Measurements from ENCODE around the gene HPSE2.

Gene HPSE2

GRCh38 chr10:98687685-98688084 lies 548.0 kb downstream of the HPSE2 start:
- Histone ChIP-seq H3K27me3 (ENCODE audit: control insufficient read depth, insufficient read depth, low read length) (no peaks in the 10 kb centered on the region), H3K9me3 (ENCODE audit: control insufficient read depth, low read length) (no peaks in the 10 kb centered on the region), H3K4me1 (ENCODE audit: control insufficient read depth, insufficient read depth, low read length) (no peaks in the 10 kb centered on the region), H3K36me3 (ENCODE audit: control insufficient read depth, insufficient read depth, low read length) (no peaks in the 10 kb centered on the region), H3K9ac (ENCODE audit: low read length) (no peak overlapping the region), H3K4me3 (ENCODE audit: low read length) (no peak overlapping the region)

- Histone ChIP-seq H3K4me3 (ENCODE audit: low read length) (no peak overlapping the region), H3K4me1 (ENCODE audit: control insufficient read depth, insufficient read depth, low read length) (no peaks in the 10 kb centered on the region), H3K9ac (ENCODE audit: low read length) (no peak overlapping the region), H3K9me3 (ENCODE audit: control insufficient read depth, low read length) (no peaks in the 10 kb centered on the region), H3K27me3 (ENCODE audit: control insufficient read depth, insufficient read depth, low read length) (no peaks in the 10 kb centered on the region), H3K36me3 (ENCODE audit: control insufficient read depth, insufficient read depth, low read length) (no peaks in the 10 kb centered on the region)
These were observed 551.4 kb downstream of the HPSE2 start for GRCh38 chr10:98684019-98684899.

- Histone ChIP-seq H3K36me3 (ENCODE audit: control insufficient read depth, insufficient read depth, low read length) (no peaks in the 10 kb centered on the region), H3K9me3 (ENCODE audit: control insufficient read depth, low read length) (no peaks in the 10 kb centered on the region), H3K27me3 (ENCODE audit: control insufficient read depth, insufficient read depth, low read length) (no peaks in the 10 kb centered on the region), H3K9ac (ENCODE audit: low read length) (no peak overlapping the region), H3K4me1 (ENCODE audit: control insufficient read depth, insufficient read depth, low read length) (no peaks in the 10 kb centered on the region), H3K4me3 (ENCODE audit: low read length) (no peak overlapping the region)
These were observed 558.8 kb downstream of the HPSE2 start for GRCh38 chr10:98676895-98677294.

GRCh38 chr10:98675902-98676301 lies 559.8 kb downstream of the HPSE2 start:
- Histone ChIP-seq H3K9ac (ENCODE audit: low read length) (no peak overlapping the region), H3K4me3 (ENCODE audit: low read length) (no peak overlapping the region), H3K9me3 (ENCODE audit: control insufficient read depth, low read length) (no peaks in the 10 kb centered on the region), H3K27me3 (ENCODE audit: control insufficient read depth, insufficient read depth, low read length) (no peaks in the 10 kb centered on the region), H3K36me3 (ENCODE audit: control insufficient read depth, insufficient read depth, low read length) (no peaks in the 10 kb centered on the region), H3K4me1 (ENCODE audit: control insufficient read depth, insufficient read depth, low read length) (no peaks in the 10 kb centered on the region)

- Histone ChIP-seq H3K4me1 (ENCODE audit: control insufficient read depth, insufficient read depth, low read length) (no peaks in the 10 kb centered on the region), H3K9ac (ENCODE audit: low read length) (no peak overlapping the region), H3K4me3 (ENCODE audit: low read length) (no peak overlapping the region), H3K27me3 (ENCODE audit: control insufficient read depth, insufficient read depth, low read length) (no peaks in the 10 kb centered on the region), H3K36me3 (ENCODE audit: control insufficient read depth, insufficient read depth, low read length) (no peaks in the 10 kb centered on the region), H3K9me3 (ENCODE audit: control insufficient read depth, low read length) (no peaks in the 10 kb centered on the region)
These were observed 562.4 kb downstream of the HPSE2 start for GRCh38 chr10:98673171-98673782.

GRCh38 chr10:98667081-98667480 lies 568.6 kb downstream of the HPSE2 start:
- H3K9me3 ChIP-seq (ENCODE audit: control insufficient read depth, low read length) = peaks cover 4% of the 10 kb centered on the region

GRCh38 chr10:98666276-98666675 lies 569.4 kb downstream of the HPSE2 start:
- no peaks in the 10 kb centered on the region for H3K4me1 ChIP-seq (ENCODE audit: control insufficient read depth, insufficient read depth, low read length)
- H3K9me3 ChIP-seq (ENCODE audit: control insufficient read depth, low read length) = peaks cover 4% of the 10 kb centered on the region
- H3K9ac ChIP-seq (ENCODE audit: low read length) = no peak overlapping the region
- H3K36me3 ChIP-seq (ENCODE audit: control insufficient read depth, insufficient read depth, low read length) = no peaks in the 10 kb centered on the region
- H3K27me3 ChIP-seq (ENCODE audit: control insufficient read depth, insufficient read depth, low read length) = no peaks in the 10 kb centered on the region
- no peak overlapping the region for H3K4me3 ChIP-seq (ENCODE audit: low read length)

More at GRCh38 chr10:98667081-98667480, 568.6 kb downstream of the HPSE2 start:
- Histone ChIP-seq H3K27me3 (ENCODE audit: control insufficient read depth, insufficient read depth, low read length) (no peaks in the 10 kb centered on the region), H3K9ac (ENCODE audit: low read length) (no peak overlapping the region), H3K4me1 (ENCODE audit: control insufficient read depth, insufficient read depth, low read length) (no peaks in the 10 kb centered on the region), H3K36me3 (ENCODE audit: control insufficient read depth, insufficient read depth, low read length) (no peaks in the 10 kb centered on the region), H3K4me3 (ENCODE audit: low read length) (no peak overlapping the region)

GRCh38 chr10:98664329-98665042 lies 571.2 kb downstream of the HPSE2 start:
- no peak overlapping the region for H3K9ac ChIP-seq (ENCODE audit: low read length)
- peaks cover 4% of the 10 kb centered on the region for H3K9me3 ChIP-seq (ENCODE audit: control insufficient read depth, low read length)
- H3K36me3 ChIP-seq (ENCODE audit: control insufficient read depth, insufficient read depth, low read length) = no peaks in the 10 kb centered on the region
- no peaks in the 10 kb centered on the region for H3K27me3 ChIP-seq (ENCODE audit: control insufficient read depth, insufficient read depth, low read length)
- H3K4me3 ChIP-seq (ENCODE audit: low read length) = no peak overlapping the region
- H3K4me1 ChIP-seq (ENCODE audit: control insufficient read depth, insufficient read depth, low read length) = no peaks in the 10 kb centered on the region

- Histone ChIP-seq H3K36me3 (ENCODE audit: control insufficient read depth, insufficient read depth, low read length) (no peaks in the 10 kb centered on the region), H3K4me3 (ENCODE audit: low read length) (no peak overlapping the region), H3K4me1 (ENCODE audit: control insufficient read depth, insufficient read depth, low read length) (no peaks in the 10 kb centered on the region), H3K9ac (ENCODE audit: low read length) (no peak overlapping the region), H3K27me3 (ENCODE audit: control insufficient read depth, insufficient read depth, low read length) (no peaks in the 10 kb centered on the region), H3K9me3 (ENCODE audit: control insufficient read depth, low read length) (no peaks in the 10 kb centered on the region)
These were observed 575.7 kb downstream of the HPSE2 start for GRCh38 chr10:98659951-98660350.

GRCh38 chr10:98655492-98655891 lies 580.2 kb downstream of the HPSE2 start:
- H3K36me3 ChIP-seq (ENCODE audit: control insufficient read depth, insufficient read depth, low read length) = no peaks in the 10 kb centered on the region
- H3K4me1 ChIP-seq (ENCODE audit: control insufficient read depth, insufficient read depth, low read length) = no peaks in the 10 kb centered on the region
- no peak overlapping the region for H3K9ac ChIP-seq (ENCODE audit: low read length)
- H3K9me3 ChIP-seq (ENCODE audit: control insufficient read depth, low read length) = no peaks in the 10 kb centered on the region
- no peak overlapping the region for H3K4me3 ChIP-seq (ENCODE audit: low read length)
- H3K27me3 ChIP-seq (ENCODE audit: control insufficient read depth, insufficient read depth, low read length) = no peaks in the 10 kb centered on the region

- Histone ChIP-seq H3K36me3 (ENCODE audit: control insufficient read depth, insufficient read depth, low read length) (no peaks in the 10 kb centered on the region), H3K9ac (ENCODE audit: low read length) (no peak overlapping the region), H3K4me3 (ENCODE audit: low read length) (no peak overlapping the region), H3K4me1 (ENCODE audit: control insufficient read depth, insufficient read depth, low read length) (no peaks in the 10 kb centered on the region), H3K27me3 (ENCODE audit: control insufficient read depth, insufficient read depth, low read length) (no peaks in the 10 kb centered on the region), H3K9me3 (ENCODE audit: control insufficient read depth, low read length) (no peaks in the 10 kb centered on the region)
These were observed 586.5 kb downstream of the HPSE2 start for GRCh38 chr10:98649170-98649569.
